Type B pancreatic cell (in vitro differentiated cells): ENCODE measurements around the gene CYB561D2. TPM values are rescaled to one million over a fixed set of nuclear protein-coding genes. Genes with fewer than 3 reads are reported as not detected.

Experiments
- DNase-seq: peaks from one replicate; pipeline ENCODE4 v3.0.0; 2021; ENCODE audit warnings: mixed read lengths; ENCODE audit not compliant: unreplicated experiment; ENCODE audit errors: extremely low spot score
- H3K27ac Mint-ChIP-seq: 2 replicates; pipeline ENCODE4 v1.8.0; 2021; ENCODE audit warnings: mild to moderate bottlenecking, mixed read lengths
- H3K27me3 Mint-ChIP-seq: 2 replicates; pipeline ENCODE4 v1.8.0; 2021; ENCODE audit warnings: mixed read lengths
- H3K36me3 Mint-ChIP-seq: 2 replicates; pipeline ENCODE4 v1.8.0; 2021; ENCODE audit warnings: mixed read lengths
- H3K4me1 Mint-ChIP-seq: one replicate; pipeline ENCODE4 v1.8.0; 2021; ENCODE audit warnings: mixed read lengths; ENCODE audit not compliant: unreplicated experiment
- H3K4me3 Mint-ChIP-seq: 2 replicates; pipeline ENCODE4 v1.8.0; 2021; ENCODE audit warnings: mild to moderate bottlenecking, mixed read lengths
- H3K9me3 Mint-ChIP-seq: 2 replicates; pipeline ENCODE4 v1.8.0; 2021; ENCODE audit warnings: mixed read lengths
- total RNA-seq: library from RNA; stranded (reverse); gene quantifications from 2 replicates; pipeline ENCODE4 v1.2.1, GENCODE V29; 2021; ENCODE audit warnings: low replicate concordance
- TF ChIP-seq, protein P1 (sequence below): fragments of 200-600 bp; sonication (generic); conservative IDR thresholded peaks from 2 replicates; pipeline ENCODE4 v1.5.0; 2021; ENCODE audit warnings: antibody characterized with exemption, mild to moderate bottlenecking

Gene CYB561D2
- total RNA-seq, 1 donor from 2014 or later, result 10.1 TPM

DNA sequence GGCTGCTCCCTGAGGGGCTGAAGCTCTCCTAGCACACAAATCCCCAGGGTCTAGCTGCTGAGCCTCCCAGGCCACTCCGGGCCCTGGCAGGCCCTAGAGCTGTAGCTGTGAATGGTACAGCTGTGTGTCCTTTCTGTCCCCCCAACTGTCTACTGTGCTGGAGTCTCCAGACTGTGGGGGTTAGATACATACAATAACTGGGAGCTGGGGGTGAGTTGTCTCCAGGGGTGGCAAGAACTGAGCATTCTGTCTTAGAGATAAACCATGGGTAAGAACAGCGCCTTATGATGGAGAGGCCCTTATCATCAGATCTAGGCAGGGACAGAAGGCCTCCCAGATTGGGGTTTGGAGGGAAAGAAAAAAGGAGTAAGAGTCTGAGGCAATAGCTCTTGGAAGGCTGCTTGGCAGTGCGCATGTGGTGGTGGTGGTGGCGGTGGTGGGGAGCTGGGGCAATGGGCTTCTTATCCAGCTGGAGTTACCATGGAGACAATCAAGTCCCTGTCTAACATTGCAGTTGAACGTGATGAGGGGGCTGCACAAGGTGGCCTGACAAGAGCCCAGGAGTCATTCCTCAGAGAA, 3.6 kb downstream of the CYB561D2 start:
- no peaks in the 10 kb centered on the region for H3K27me3 Mint-ChIP-seq
- TF ChIP-seq, protein P1, sequence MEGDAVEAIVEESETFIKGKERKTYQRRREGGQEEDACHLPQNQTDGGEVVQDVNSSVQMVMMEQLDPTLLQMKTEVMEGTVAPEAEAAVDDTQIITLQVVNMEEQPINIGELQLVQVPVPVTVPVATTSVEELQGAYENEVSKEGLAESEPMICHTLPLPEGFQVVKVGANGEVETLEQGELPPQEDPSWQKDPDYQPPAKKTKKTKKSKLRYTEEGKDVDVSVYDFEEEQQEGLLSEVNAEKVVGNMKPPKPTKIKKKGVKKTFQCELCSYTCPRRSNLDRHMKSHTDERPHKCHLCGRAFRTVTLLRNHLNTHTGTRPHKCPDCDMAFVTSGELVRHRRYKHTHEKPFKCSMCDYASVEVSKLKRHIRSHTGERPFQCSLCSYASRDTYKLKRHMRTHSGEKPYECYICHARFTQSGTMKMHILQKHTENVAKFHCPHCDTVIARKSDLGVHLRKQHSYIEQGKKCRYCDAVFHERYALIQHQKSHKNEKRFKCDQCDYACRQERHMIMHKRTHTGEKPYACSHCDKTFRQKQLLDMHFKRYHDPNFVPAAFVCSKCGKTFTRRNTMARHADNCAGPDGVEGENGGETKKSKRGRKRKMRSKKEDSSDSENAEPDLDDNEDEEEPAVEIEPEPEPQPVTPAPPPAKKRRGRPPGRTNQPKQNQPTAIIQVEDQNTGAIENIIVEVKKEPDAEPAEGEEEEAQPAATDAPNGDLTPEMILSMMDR, result no peak
- H3K27ac Mint-ChIP-seq, result no peak overlapping the region
- H3K36me3 Mint-ChIP-seq, result no peaks in the 10 kb centered on the region
- H3K4me1 Mint-ChIP-seq, result peaks cover 38% of the 10 kb centered on the region
- DNase-seq, result no peak
- H3K4me3 Mint-ChIP-seq, result peak overlapping the region; percentile 68
- H3K9me3 Mint-ChIP-seq, result no peaks in the 10 kb centered on the region

DNA sequence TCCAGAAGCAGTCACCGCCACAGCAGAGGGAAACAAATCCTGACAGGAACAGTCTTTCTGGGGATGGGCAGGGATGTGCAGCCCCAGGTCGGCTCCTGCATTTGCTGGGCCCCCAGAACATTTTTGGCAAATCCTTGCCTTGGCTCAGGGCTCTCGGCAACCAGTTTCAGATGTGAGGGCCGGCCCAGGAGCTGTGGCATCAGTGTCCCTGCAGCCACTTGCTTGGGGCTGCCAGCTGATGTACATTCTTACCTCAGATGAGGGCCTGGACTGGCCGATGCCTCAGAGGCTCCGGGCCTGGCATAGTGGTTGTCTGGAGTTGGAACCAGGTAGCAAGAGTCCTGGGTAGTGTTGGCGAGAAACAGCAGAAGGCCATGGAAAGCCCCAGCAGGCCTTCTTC, 4.2 kb downstream of the CYB561D2 start:
- Mint-ChIP-seq H3K27ac (no peak overlapping the region), H3K4me1 (peaks cover 43% of the 10 kb centered on the region), H3K9me3 (no peaks in the 10 kb centered on the region), H3K4me3 (no peak overlapping the region), H3K27me3 (no peaks in the 10 kb centered on the region), H3K36me3 (no peaks in the 10 kb centered on the region)
- no peak for DNase-seq
- TF ChIP-seq, protein P1, result no peak

GRCh38 chr3:50355829-50356552, 5.3 kb downstream of the CYB561D2 start:
- Mint-ChIP-seq H3K27me3 (no peaks in the 10 kb centered on the region), H3K4me3 (peak overlapping the region; percentile 98), H3K36me3 (no peaks in the 10 kb centered on the region), H3K9me3 (no peaks in the 10 kb centered on the region), H3K27ac (no peak overlapping the region), H3K4me1 (peaks cover 36% of the 10 kb centered on the region)
- DNase-seq, result no peak
- TF ChIP-seq, protein P1, result no peak

DNA sequence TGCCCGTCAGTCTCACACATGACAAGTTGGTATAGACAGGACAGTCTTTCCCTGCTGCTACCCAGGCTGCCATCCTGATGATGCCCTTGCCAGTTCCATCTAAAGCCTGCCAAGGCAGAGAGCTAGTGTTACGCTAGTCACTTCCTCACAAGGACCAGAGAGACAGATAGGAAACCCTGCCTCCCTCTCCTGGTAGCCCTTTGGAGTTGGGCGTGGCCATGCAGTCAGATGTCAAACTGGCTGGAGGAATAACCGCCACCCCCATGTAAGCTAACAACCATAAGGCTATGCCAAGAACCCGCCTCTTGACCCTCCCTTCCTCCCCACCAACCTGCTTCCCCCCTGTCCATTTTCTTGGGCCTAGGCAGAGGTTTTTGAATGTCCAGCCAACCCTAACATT, 5.9 kb downstream of the CYB561D2 start:
- Mint-ChIP-seq H3K27me3 (no peaks in the 10 kb centered on the region), H3K27ac (no peak overlapping the region), H3K9me3 (no peaks in the 10 kb centered on the region), H3K4me3 (peak overlapping the region; percentile 98), H3K4me1 (peaks cover 30% of the 10 kb centered on the region), H3K36me3 (no peaks in the 10 kb centered on the region)
- TF ChIP-seq, protein P1, result no peak
- no peak for DNase-seq

- H3K4me3 Mint-ChIP-seq, result peak overlapping the region; percentile 98
- DNase-seq, result no peak
- H3K4me1 Mint-ChIP-seq, result peaks cover 30% of the 10 kb centered on the region
- no peaks in the 10 kb centered on the region for H3K27me3 Mint-ChIP-seq
- TF ChIP-seq, protein P1, result no peak
- no peak overlapping the region for H3K27ac Mint-ChIP-seq
- H3K9me3 Mint-ChIP-seq, result no peaks in the 10 kb centered on the region
- no peaks in the 10 kb centered on the region for H3K36me3 Mint-ChIP-seq
Observed at GRCh38 chr3:50357481-50357880, 6.8 kb downstream of the CYB561D2 start.
